Kidney (tissue), 22 donors: Measurements from ENCODE around the gene MAGEA11. TPM values are rescaled to one million over a fixed set of nuclear protein-coding genes. Genes with fewer than 3 reads are reported as not detected.
"Not testable (repeated sequence)": the region's sequence is repeated elsewhere in the genome, so short reads cannot be mapped to it uniquely, and the experiment has no call there.

ENCODE experiments used
- DNase-seq, 5 donors: peaks; one replicate each; pipeline ENCODE4 v3.0.0-alpha.2; 2013 to 2020
- FAIRE-seq: peaks from 2 replicates; lab custom pipeline; 2012; peaks lifted over from hg19 to GRCh38; lab: Jason Lieb, UNC
- H3K27ac ChIP-seq, 2 donors: one replicate each; pipeline ENCODE4 v1.7.0; 2013; ENCODE audit warnings: low read depth in 2 of 2, low read length in 2 of 2, inconsistent platforms in 1 of 2
- H3K27me3 ChIP-seq: one replicate; pipeline ENCODE4 v1.7.1; 2013; ENCODE audit warnings: low read length, inconsistent platforms; ENCODE audit not compliant: control insufficient read depth, insufficient read depth
- H3K36me3 ChIP-seq, 3 donors: one replicate each; pipeline versions ENCODE4 v1.7.0 to v1.7.1; 2013; ENCODE audit warnings: low read length in 3 of 3, control low read depth in 1 of 3, inconsistent platforms in 1 of 3; ENCODE audit not compliant: insufficient read depth in 3 of 3, control insufficient read depth in 2 of 3
- H3K4me1 ChIP-seq, 3 donors: one replicate each; pipeline versions ENCODE4 v1.7.0 to v1.7.1; 2013; ENCODE audit warnings: low read length in 3 of 3, inconsistent platforms in 1 of 3, low read depth in 1 of 3; ENCODE audit not compliant: control insufficient read depth in 2 of 3, insufficient read depth in 2 of 3
- H3K4me3 ChIP-seq, 3 donors: one replicate each; pipeline versions ENCODE4 v1.7.0 to v1.8.1; 2013; ENCODE audit warnings: low read length in 3 of 3, control low read depth in 1 of 3, inconsistent platforms in 1 of 3
- H3K9ac ChIP-seq, 3 donors: one replicate each; pipeline versions ENCODE4 v1.7.0 to v1.7.1; 2013; ENCODE audit warnings: low read length in 3 of 3, control low read depth in 1 of 3, inconsistent platforms in 1 of 3
- H3K9me3 ChIP-seq, 3 donors: one replicate each; pipeline versions ENCODE4 v1.7.0 to v1.7.1; 2013; ENCODE audit warnings: low read length in 3 of 3, control low read depth in 1 of 3, inconsistent platforms in 1 of 3; ENCODE audit not compliant: control insufficient read depth in 2 of 3, insufficient read depth in 1 of 3
- intact Hi-C: fragments of 100-400 bp; cut with DNase I; formaldehyde crosslinking; loops from one replicate; pipeline ENCODE4 v1.11.1; 2022
- long read RNA-seq, 10 donors: library from polyadenylated mRNA in 1 of 10; unstranded in 1 of 10; transcript quantifications; one replicate each; pipeline ENCODE4 v2.0.0 and lab custom pipeline, GENCODE V29; 2021 to 2026
- polyA plus RNA-seq: library from polyadenylated mRNA; stranded (reverse); fragments of 350-450 nt; fragmentation: Illumina TruSeq; extraction: RNeasy Lipid Tissue Mini Kit (QIAGEN cat#74804); gene quantifications from one replicate; pipeline ENCODE4 v1.2.3, GENCODE V29; 2014; ENCODE audit warnings: low read depth, low replicate concordance; ENCODE audit not compliant: insufficient read depth
- total RNA-seq: library from RNA; stranded (reverse); fragmentation: NEBNext Ultra II Directional; extraction: Animal tissue kit (Norgen Biotek cat#: 25700); gene quantifications from one replicate; pipeline ENCODE4 v1.2.1, GENCODE V29; 2021
- TF ChIP-seq, protein P1 (sequence below): IDR thresholded peaks from 3 replicates; pipeline ENCODE4 v1.5.1; 2012; ENCODE audit warnings: mild to moderate bottlenecking, moderate library complexity, borderline replicate concordance; ENCODE audit not compliant: insufficient read depth; ENCODE audit errors: extremely low read depth
- donor health status: control.
- donor health status: control.
- donor health status: control.
- donor health status: control.
- donor health status: control.
- donor health status: DM: yes; HTN: yes; CAD: no.
- donor health status: Normal renal cell carcinoma (clear cell type).

The MAGEA11 gene
- total RNA-seq (not detected), polyA plus RNA-seq (not detected)
- long read RNA-seq, donor 1: 0 reads
- long read RNA-seq, donor 2: 0 reads
- long read RNA-seq, donor 3: 0 reads
- long read RNA-seq, donor 4: 0 reads
- long read RNA-seq, donor 5: 0 reads
- long read RNA-seq, donor 6: 0 reads
- long read RNA-seq, donor 7: 0 reads
- long read RNA-seq, donor 8: 0 reads
- long read RNA-seq, donor 9: 0 reads
- long read RNA-seq, donor 10: 0 reads

GRCh38 chrX:149711545-149712236 lies at the start of gene MAGEA11:
MAGEA11 (plus strand) TSS chrX:149712060; CDS start chrX:149713160, 1,100 bp downstream.
- Histone ChIP-seq H3K9ac (no peak within 1 kb of the TSS), H3K27me3 (no peaks in the 10 kb centered on the region), H3K9me3 (no peaks in the 10 kb centered on the region), H3K27ac (no peak within 1 kb of the TSS), H3K4me1 (no peaks in the 10 kb centered on the region), H3K4me3 (no peak within 1 kb of the TSS), H3K36me3 (no peaks in the 10 kb centered on the region)
- DNase-seq (no peak), FAIRE-seq (no peak)
- intact Hi-C loops: no loop called here
- TF ChIP-seq, protein P1, sequence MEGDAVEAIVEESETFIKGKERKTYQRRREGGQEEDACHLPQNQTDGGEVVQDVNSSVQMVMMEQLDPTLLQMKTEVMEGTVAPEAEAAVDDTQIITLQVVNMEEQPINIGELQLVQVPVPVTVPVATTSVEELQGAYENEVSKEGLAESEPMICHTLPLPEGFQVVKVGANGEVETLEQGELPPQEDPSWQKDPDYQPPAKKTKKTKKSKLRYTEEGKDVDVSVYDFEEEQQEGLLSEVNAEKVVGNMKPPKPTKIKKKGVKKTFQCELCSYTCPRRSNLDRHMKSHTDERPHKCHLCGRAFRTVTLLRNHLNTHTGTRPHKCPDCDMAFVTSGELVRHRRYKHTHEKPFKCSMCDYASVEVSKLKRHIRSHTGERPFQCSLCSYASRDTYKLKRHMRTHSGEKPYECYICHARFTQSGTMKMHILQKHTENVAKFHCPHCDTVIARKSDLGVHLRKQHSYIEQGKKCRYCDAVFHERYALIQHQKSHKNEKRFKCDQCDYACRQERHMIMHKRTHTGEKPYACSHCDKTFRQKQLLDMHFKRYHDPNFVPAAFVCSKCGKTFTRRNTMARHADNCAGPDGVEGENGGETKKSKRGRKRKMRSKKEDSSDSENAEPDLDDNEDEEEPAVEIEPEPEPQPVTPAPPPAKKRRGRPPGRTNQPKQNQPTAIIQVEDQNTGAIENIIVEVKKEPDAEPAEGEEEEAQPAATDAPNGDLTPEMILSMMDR: no peak

GRCh38 chrX:149675088-149675487 lies 36.8 kb upstream of the MAGEA11 start:
- H3K4me3 ChIP-seq, FAIRE-seq, H3K9me3 ChIP-seq, H3K27ac ChIP-seq, H3K4me1 ChIP-seq, H3K36me3 ChIP-seq, H3K9ac ChIP-seq, intact Hi-C loops, H3K27me3 ChIP-seq, DNase-seq: not testable (repeated sequence)

DNA sequence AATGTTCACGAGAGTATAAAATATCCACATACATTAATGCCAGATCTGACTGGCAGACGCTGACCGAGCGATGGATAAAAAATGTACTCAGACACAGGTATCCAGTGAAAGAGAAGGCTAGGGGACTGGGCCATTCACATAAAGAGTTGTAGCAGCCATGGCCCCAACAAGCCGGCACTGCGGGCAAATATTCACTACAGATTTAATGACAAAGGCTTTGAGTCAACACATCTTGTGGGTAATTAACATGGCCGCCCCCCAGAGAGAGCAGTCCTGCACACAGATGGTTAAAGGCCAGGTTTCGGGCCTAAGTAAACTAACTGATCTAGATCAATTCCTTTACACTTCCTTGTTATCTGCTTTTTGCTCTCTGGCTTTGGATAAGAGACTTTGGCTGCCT lies 36.3 kb upstream of the MAGEA11 start:
- H3K4me1 ChIP-seq, DNase-seq, intact Hi-C loops, H3K36me3 ChIP-seq, H3K4me3 ChIP-seq, FAIRE-seq, H3K9me3 ChIP-seq, H3K27me3 ChIP-seq, H3K9ac ChIP-seq, H3K27ac ChIP-seq: not testable (repeated sequence)

DNA sequence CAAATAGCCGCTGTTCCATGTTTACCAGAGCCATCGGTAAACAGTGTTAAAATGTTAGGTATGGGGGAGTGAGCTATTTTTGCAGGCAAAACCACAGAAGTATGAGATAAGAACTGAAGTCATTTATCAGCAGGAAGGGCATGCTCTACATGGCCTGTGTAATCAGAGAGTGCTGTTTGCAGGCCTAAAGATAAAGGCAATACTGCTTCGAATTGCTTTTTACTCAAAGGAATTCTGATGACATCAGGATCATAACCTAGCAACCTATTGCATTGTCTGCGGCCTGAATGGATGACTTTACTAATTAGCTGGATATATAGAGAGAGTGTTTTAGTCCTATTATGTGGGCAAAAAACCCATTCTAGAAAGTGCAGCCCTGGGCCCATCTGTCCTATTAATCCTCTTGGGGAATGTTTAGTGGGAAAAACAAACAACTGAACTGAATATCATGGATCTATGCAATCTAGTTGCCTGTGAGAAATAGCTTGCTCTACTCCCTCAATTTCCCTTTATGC lies 32.6 kb upstream of the MAGEA11 start:
- H3K36me3 ChIP-seq, H3K9ac ChIP-seq, intact Hi-C loops, DNase-seq, FAIRE-seq, H3K27ac ChIP-seq, H3K4me1 ChIP-seq, H3K9me3 ChIP-seq, H3K27me3 ChIP-seq, H3K4me3 ChIP-seq: not testable (repeated sequence)

GRCh38 chrX:149681182-149681581 lies 30.7 kb upstream of the MAGEA11 start:
- DNase-seq: no peak
- Histone ChIP-seq H3K4me3 (no peak overlapping the region), H3K9ac (no peak overlapping the region), H3K36me3 (no peaks in the 10 kb centered on the region), H3K27ac (no peak overlapping the region), H3K4me1 (no peaks in the 10 kb centered on the region), H3K27me3 (no peaks in the 10 kb centered on the region), H3K9me3 (peaks cover 0 to 1% (median 0%) of the 10 kb centered on the region in 3 donors)
- no peak for FAIRE-seq
- intact Hi-C loops: no loop called here
- TF ChIP-seq, protein P1: no peak
